NCI-H2196 treated with DMSO at 0.1 percent for 48 hours (cell line): ENCODE measurements around the gene ROM1.
"Not testable (repeated sequence)": the region's sequence is repeated elsewhere in the genome, so short reads cannot be mapped to it uniquely, and the experiment has no call there.

ENCODE experiments used
- DNase-seq: peaks from one replicate; lab custom pipeline; 2025; ENCODE audit not compliant: unreplicated experiment; lab: John Stamatoyannopoulos, UW

Gene ROM1

GRCh38 chr11:62612366-62613290 is at the start of gene ROM1, which contains the start of gene EML3:
ROM1 (plus strand) TSS chr11:62613257; CDS start chr11:62613282, 25 bp downstream.
EML3 (minus strand) TSS chr11:62612775; CDS start chr11:62612457, 318 bp downstream.
- DNase-seq: peak; percentile 94

GRCh38 chr11:62565100-62565802 is 47.8 kb upstream of the ROM1 start:
- DNase-seq: no peak

GRCh38 chr11:62566247-62566646 is 46.8 kb upstream of the ROM1 start:
- no peak for DNase-seq

GRCh38 chr11:62567018-62567633 is 45.9 kb upstream of the ROM1 start:
- no peak for DNase-seq

GRCh38 chr11:62569611-62570010 is 43.4 kb upstream of the ROM1 start:
- no peak for DNase-seq

GRCh38 chr11:62570903-62571302 is 42.2 kb upstream of the ROM1 start:
- not testable (repeated sequence) for DNase-seq

- DNase-seq: not testable (repeated sequence)
These were observed 41.6 kb upstream of the ROM1 start for GRCh38 chr11:62571493-62571892.

GRCh38 chr11:62572431-62572830 is 40.6 kb upstream of the ROM1 start:
- no peak for DNase-seq

- DNase-seq: no peak
These were observed 40.0 kb upstream of the ROM1 start for GRCh38 chr11:62573006-62573591.

GRCh38 chr11:62573592-62574362 is 39.3 kb upstream of the ROM1 start, which contains the start of gene EEF1G:
EEF1G (minus strand) TSS chr11:62573891; CDS start chr11:62573842, 49 bp downstream.
- peak; percentile 99 for DNase-seq

GRCh38 chr11:62574363-62575071 is 38.5 kb upstream of the ROM1 start:
- no peak for DNase-seq

- no peak for DNase-seq
These were observed 37.9 kb upstream of the ROM1 start for GRCh38 chr11:62575156-62575555.

- no peak for DNase-seq
These were observed 37.2 kb upstream of the ROM1 start for GRCh38 chr11:62575837-62576236.

GRCh38 chr11:62577046-62577714 is 35.9 kb upstream of the ROM1 start:
- no peak for DNase-seq

- no peak for DNase-seq
These were observed 34.5 kb upstream of the ROM1 start for GRCh38 chr11:62578541-62578940.

GRCh38 chr11:62579252-62579651 is 33.8 kb upstream of the ROM1 start:
- DNase-seq: no peak

GRCh38 chr11:62580959-62581715 is 31.9 kb upstream of the ROM1 start:
- no peak for DNase-seq

- not testable (repeated sequence) for DNase-seq
These were observed 31.3 kb upstream of the ROM1 start for GRCh38 chr11:62581735-62582134.
